Measurements from ENCODE around the gene RIOK3. TPM values are rescaled to one million over a fixed set of nuclear protein-coding genes. Genes with fewer than 3 reads are reported as not detected.

The RIOK3 gene, protein sequence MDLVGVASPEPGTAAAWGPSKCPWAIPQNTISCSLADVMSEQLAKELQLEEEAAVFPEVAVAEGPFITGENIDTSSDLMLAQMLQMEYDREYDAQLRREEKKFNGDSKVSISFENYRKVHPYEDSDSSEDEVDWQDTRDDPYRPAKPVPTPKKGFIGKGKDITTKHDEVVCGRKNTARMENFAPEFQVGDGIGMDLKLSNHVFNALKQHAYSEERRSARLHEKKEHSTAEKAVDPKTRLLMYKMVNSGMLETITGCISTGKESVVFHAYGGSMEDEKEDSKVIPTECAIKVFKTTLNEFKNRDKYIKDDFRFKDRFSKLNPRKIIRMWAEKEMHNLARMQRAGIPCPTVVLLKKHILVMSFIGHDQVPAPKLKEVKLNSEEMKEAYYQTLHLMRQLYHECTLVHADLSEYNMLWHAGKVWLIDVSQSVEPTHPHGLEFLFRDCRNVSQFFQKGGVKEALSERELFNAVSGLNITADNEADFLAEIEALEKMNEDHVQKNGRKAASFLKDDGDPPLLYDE
- total RNA-seq: 10 to 100 TPM; 51.3 to 59.0 TPM

DNA sequence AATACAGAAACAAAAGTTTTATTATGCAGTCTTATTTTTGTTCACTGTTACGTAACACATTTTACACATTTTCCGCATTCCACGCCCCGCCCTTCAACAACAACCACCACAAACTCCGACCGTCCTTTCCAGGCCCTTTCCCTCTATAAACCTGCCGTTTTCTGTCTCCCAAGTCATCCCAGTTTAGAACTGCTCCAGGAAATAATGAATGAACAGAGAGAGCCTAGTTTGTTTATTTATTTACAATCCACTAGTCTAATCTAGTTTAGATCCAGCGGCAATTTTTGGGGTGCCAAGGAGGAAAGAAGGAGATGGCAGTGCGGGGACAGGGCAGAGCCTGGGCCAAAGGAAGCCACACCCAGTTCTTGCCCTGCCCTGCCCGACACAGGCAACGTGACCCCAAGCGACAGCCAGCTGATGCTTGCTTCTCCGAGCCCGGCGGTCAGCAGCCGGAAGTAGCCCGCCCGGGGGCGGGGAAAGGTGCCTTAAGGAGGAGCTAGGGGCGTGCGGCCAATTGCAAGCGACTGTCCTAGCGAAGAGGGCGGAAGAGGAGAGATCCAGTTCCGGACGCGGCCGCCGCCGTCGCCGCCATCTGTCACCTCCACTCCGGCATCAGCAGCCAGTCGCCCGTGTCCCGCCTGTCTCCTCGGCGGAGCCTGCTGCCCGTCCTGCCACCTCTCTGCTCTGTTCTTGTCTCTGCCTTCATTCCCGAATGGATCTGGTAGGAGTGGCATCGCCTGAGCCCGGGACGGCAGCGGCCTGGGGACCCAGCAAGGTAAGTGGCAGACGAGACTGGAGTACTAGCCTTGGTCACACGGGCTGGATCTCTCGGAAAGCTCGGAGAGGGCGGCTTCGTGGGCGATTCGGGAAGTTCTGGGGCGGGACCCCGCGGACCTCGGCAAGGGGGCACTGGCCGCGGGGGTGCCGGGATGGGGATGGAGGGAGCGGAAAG, at the start of gene RIOK3:
Gene RIOK3 (plus strand): TSS at position 560 of the 952 bp plus-strand sequence. CDS start 153 bp downstream, at position 713.
- Histone ChIP-seq H3K27me3 (replicated peaks; ENCODE audit: insufficient read depth) (no peaks in the 10 kb centered on the region), H3K4me1 (ENCODE audit: control insufficient read depth in 1 of 2, low read depth in 2 of 2) (peaks cover 32 to 48% of the 10 kb centered on the region in 2 donors), H3K27ac (peak within 1 kb of the TSS; percentile 89 to 97), H3K9me3 (no peaks in the 10 kb centered on the region), H3K4me3 (peak within 1 kb of the TSS; percentile 96), H3K36me3 (no peaks in the 10 kb centered on the region)
- TF ChIP-seq, protein P1, sequence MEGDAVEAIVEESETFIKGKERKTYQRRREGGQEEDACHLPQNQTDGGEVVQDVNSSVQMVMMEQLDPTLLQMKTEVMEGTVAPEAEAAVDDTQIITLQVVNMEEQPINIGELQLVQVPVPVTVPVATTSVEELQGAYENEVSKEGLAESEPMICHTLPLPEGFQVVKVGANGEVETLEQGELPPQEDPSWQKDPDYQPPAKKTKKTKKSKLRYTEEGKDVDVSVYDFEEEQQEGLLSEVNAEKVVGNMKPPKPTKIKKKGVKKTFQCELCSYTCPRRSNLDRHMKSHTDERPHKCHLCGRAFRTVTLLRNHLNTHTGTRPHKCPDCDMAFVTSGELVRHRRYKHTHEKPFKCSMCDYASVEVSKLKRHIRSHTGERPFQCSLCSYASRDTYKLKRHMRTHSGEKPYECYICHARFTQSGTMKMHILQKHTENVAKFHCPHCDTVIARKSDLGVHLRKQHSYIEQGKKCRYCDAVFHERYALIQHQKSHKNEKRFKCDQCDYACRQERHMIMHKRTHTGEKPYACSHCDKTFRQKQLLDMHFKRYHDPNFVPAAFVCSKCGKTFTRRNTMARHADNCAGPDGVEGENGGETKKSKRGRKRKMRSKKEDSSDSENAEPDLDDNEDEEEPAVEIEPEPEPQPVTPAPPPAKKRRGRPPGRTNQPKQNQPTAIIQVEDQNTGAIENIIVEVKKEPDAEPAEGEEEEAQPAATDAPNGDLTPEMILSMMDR (IDR thresholded peaks at IDR 0.05): no peak
- peak; percentile 87 for DNase-seq (ENCODE audit: low spot score)
- peak; percentile 78 for ATAC-seq (ENCODE audit: insufficient number of reproducible peaks, low FRiP score, low read depth)

DNA sequence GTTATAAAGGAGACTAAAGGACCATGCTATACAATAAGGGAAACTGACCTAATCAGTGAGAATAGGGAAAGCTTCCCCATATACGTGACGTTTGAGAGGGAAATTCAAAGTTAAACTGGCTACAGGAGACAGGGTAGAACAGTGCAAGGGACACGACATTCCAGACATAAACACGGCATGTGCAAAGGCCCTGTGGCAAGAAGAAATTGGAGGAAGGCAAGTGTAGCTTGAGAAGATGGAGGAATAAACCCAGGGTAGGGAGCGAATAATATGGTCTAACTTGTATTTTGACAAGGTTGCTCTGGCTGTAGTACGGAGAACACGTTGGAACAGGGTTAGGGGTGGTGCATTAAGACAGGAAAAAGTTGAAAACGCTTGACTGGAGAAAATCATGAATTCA, 49.8 kb upstream of the RIOK3 start:
- TF ChIP-seq, protein P1 (IDR thresholded peaks at IDR 0.05): no peak
- ATAC-seq (ENCODE audit: insufficient number of reproducible peaks, low FRiP score, low read depth): no peak

DNA sequence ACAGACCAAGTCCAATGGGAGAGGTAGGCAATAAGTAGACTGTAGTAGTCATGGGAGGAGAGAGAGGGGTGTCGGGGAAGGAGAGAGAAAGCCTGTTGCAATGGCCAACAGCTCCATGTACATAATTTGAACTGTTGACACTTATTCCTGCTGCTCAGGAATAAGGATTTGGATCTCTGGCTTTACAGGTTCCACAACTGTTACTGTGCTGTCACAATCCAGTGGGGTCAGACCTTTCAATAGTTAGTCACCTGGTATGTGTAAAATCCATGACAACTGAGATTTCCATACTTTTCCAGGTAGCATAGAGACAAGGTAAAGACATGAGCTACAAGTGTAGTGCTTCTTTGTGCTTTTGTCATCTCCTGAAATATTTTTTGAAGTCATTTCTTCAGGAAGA, 47.5 kb upstream of the RIOK3 start:
- no peaks in the 10 kb centered on the region for H3K9me3 ChIP-seq
- no peak for ATAC-seq (ENCODE audit: insufficient number of reproducible peaks, low FRiP score, low read depth)
- TF ChIP-seq, protein P1 (IDR thresholded peaks at IDR 0.05): no peak

More for the DNA sequence above, 49.8 kb upstream of the RIOK3 start:
- Histone ChIP-seq H3K27ac (no peak overlapping the region), H3K4me1 (ENCODE audit: control insufficient read depth in 1 of 2, low read depth in 2 of 2) (no peaks in the 10 kb centered on the region), H3K9me3 (no peaks in the 10 kb centered on the region), H3K27me3 (replicated peaks; ENCODE audit: insufficient read depth) (no peaks in the 10 kb centered on the region), H3K4me3 (no peak overlapping the region), H3K36me3 (no peaks in the 10 kb centered on the region)
- DNase-seq (ENCODE audit: low spot score): no peak

DNA sequence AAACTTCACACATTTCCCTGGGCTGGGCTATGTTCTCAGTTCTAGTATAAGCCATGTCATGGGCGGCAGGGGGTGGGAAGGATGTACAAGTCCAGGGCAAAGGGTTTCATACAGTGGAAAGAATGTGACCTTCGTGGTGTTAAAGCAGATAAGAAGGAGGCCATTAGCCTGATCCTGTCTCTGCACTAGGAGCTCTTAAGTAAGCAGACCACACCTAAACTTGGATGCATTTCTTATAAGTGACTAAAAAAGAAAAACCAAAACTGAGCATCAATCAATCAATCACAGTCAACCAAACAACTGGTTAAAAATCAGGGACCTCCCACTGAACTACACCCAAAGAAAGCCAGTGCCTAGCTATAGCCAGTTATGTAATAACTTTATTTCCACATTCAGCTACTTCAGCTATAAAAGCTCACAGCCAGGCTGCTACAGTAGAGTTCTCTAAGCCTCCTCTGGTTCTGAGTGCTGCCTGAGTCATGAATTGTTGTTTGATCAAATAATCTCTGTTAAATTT, 46.8 kb upstream of the RIOK3 start:
- TF ChIP-seq, protein P1 (IDR thresholded peaks at IDR 0.05): no peak
- no peak for DNase-seq (ENCODE audit: low spot score)
- Histone ChIP-seq H3K27me3 (replicated peaks; ENCODE audit: insufficient read depth) (no peaks in the 10 kb centered on the region), H3K9me3 (no peaks in the 10 kb centered on the region), H3K36me3 (no peaks in the 10 kb centered on the region), H3K4me3 (no peak overlapping the region), H3K4me1 (ENCODE audit: control insufficient read depth in 1 of 2, low read depth in 2 of 2) (no peaks in the 10 kb centered on the region), H3K27ac (no peak overlapping the region)
- ATAC-seq (ENCODE audit: insufficient number of reproducible peaks, low FRiP score, low read depth): no peak

More for the DNA sequence above, 47.5 kb upstream of the RIOK3 start:
- no peaks in the 10 kb centered on the region for H3K27me3 ChIP-seq (replicated peaks; ENCODE audit: insufficient read depth)
- H3K4me1 ChIP-seq (ENCODE audit: control insufficient read depth in 1 of 2, low read depth in 2 of 2): no peaks in the 10 kb centered on the region
- no peak overlapping the region for H3K4me3 ChIP-seq
- H3K36me3 ChIP-seq: no peaks in the 10 kb centered on the region
- H3K27ac ChIP-seq: no peak overlapping the region
- DNase-seq (ENCODE audit: low spot score): no peak
